GM23248 (cell line): ENCODE measurements around the gene CAPS.

Experiments
- EZH2 ChIP-seq: fragments of 200-600 bp; sonication (generic); IDR thresholded peaks from 2 replicates; pipeline ENCODE4 v1.6.1; 2018; ENCODE audit warnings: antibody characterized with exemption, mild to moderate bottlenecking; ENCODE audit not compliant: insufficient read depth, poor library complexity, severe bottlenecking
- EZH2phosphoT487 ChIP-seq: fragments of 200-600 bp; sonication (generic); IDR thresholded peaks from 2 replicates; pipeline ENCODE4 v1.6.1; 2018; ENCODE audit warnings: antibody characterized with exemption, moderate library complexity, mild to moderate bottlenecking, low read depth; ENCODE audit not compliant: insufficient read depth

DNA sequence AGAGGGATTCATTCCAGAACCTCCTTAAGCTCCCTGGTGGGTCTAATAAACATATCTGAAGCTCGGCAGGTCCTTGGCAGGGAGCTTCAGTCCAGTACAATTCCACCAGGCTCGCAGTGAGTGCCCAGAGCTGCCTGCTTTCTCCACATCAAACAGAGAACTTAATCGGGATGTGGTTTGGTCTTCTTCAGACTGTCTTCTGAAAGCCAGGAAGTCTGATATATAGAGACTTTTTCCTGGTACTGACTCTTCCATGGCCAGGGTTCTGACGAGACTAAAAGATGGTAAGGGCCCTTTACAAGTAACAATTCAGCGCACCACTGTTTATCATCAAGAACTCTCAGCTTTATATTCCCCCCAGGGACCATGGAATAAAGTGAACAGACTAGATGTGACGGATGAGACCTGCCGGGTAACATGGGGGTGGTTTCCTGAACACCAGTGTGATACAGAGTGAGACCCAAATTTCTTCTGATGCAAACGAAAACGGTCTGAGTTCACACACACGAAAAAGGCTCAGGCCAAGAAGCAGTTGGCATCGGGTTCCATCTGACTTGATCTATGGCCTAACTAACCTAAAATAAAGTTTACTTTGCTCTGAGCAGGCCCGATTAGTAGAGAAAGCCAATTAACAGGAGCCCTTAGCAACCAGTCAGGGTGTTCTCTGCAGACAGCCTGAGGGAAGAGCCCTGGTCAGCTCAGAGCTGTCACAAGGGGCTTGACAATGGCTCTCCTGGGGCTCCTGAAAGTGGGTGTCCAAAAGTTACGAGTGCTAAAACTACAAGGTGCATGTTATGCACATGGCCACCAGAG is 34.9 kb downstream of the CAPS start:
- TF ChIP-seq EZH2 (no peak), EZH2phosphoT487 (no peak)
